Testis (tissue), 2 donors: ENCODE data around the gene TMEM183A.

Experiments used
- CTCF ChIP-seq, 3 experiments: fragments of 450-650 bp in 2 of 3; fragments of 200-600 bp in 1 of 3; sonication (generic) in 1 of 3; IDR thresholded peaks; one replicate each; pipeline ENCODE4 v1.5.1; 2016 to 2019; ENCODE audit warnings: antibody characterized with exemption in 3 of 3, mild to moderate bottlenecking in 2 of 3, moderate library complexity in 1 of 3
- POLR2A ChIP-seq: fragments of 450-650 bp; IDR thresholded peaks from one replicate; pipeline ENCODE4 v1.6.1; 2017; ENCODE audit warnings: antibody characterized with exemption, mild to moderate bottlenecking, moderate library complexity

- TF ChIP-seq CTCF (IDR thresholded peaks at IDR 0.05) (no peak), POLR2A (no peak)
These were observed 10.5 kb downstream of the TMEM183A start for GRCh38 chr1:203017692-203018091.
